Measurements from ENCODE around the gene MRPS27.

Gene MRPS27

DNA sequence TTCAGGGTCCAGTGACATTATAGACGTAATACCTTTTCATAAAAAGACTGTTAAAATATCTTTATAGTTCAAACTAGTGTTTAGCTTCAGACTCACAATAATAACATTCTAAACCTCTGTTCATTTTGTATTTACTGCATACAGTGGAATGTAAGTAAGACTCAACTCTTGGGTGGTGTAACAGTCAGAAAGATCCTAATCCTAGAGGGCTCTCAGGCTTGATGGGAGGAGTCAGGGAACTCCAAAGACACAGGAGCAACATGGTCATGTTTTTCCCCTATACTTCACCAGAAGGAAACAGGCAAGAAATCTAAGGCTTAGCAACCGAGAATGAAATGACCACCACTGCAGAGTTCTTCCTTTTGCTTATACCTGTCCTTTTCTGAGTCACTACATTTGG is 82.6 kb downstream of the MRPS27 start:
- no peak for DNase-seq (ENCODE audit: low read depth)
- no peak overlapping the region for H3K4me3 ChIP-seq (ENCODE audit: low read length)
- TF ChIP-seq, protein P1, sequence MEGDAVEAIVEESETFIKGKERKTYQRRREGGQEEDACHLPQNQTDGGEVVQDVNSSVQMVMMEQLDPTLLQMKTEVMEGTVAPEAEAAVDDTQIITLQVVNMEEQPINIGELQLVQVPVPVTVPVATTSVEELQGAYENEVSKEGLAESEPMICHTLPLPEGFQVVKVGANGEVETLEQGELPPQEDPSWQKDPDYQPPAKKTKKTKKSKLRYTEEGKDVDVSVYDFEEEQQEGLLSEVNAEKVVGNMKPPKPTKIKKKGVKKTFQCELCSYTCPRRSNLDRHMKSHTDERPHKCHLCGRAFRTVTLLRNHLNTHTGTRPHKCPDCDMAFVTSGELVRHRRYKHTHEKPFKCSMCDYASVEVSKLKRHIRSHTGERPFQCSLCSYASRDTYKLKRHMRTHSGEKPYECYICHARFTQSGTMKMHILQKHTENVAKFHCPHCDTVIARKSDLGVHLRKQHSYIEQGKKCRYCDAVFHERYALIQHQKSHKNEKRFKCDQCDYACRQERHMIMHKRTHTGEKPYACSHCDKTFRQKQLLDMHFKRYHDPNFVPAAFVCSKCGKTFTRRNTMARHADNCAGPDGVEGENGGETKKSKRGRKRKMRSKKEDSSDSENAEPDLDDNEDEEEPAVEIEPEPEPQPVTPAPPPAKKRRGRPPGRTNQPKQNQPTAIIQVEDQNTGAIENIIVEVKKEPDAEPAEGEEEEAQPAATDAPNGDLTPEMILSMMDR (conservative IDR thresholded peaks at IDR 0.05; ENCODE audit: low read depth, low read length) = no peak

GRCh38 chr5:72235725-72236124 is 84.3 kb downstream of the MRPS27 start:
- no peak overlapping the region for H3K4me3 ChIP-seq (ENCODE audit: low read length)
- TF ChIP-seq, protein P1 (conservative IDR thresholded peaks at IDR 0.05; ENCODE audit: low read depth, low read length) = no peak
- DNase-seq (ENCODE audit: low read depth) = no peak

DNA sequence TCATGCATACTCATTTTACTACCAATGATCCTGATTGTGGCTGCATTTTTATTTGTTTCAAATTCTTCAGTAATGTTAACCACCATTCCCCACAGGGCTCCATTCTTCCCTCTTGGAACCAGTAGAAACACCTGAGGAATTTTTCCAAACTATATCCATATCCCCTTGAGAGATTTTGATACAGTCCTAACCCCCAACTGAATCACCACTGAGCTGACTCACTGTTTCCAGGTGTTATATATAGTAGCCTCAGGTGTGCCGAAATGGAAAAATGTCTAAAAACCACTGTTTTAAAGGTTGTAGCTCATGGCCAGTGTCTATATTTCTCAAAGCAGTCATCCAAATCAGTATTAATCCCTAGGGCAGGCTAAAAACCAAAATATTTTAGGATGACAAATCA is 85.2 kb downstream of the MRPS27 start:
- no peak overlapping the region for H3K4me3 ChIP-seq (ENCODE audit: low read length)
- DNase-seq (ENCODE audit: low read depth) = no peak
- TF ChIP-seq, protein P1 (conservative IDR thresholded peaks at IDR 0.05; ENCODE audit: low read depth, low read length) = no peak

DNA sequence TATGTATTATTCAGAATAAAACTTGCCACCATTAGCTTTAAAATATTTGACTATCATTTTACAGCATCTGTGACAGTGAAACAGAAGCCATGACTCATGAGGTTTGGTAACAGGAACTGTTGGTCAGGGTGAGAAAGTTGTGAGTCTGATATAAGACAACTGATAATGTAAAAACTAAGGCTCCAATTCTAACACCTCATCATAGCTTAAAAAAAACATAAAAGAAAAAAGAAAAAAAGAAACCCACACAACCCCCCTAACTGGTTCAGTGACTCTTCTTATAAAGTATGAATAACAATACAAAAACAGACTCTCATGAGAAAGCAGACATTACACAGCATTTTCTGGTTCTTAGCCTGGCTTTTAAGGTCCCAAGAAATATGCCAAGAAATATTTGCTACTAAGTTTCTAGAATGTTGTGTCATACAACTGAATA is 85.8 kb downstream of the MRPS27 start:
- TF ChIP-seq, protein P1 (conservative IDR thresholded peaks at IDR 0.05; ENCODE audit: low read depth, low read length) = no peak

GRCh38 chr5:72233835-72234234 is 86.2 kb downstream of the MRPS27 start:
- no peak overlapping the region for H3K4me3 ChIP-seq (ENCODE audit: low read length)
- no peak for DNase-seq (ENCODE audit: low read depth)
- TF ChIP-seq, protein P1 (conservative IDR thresholded peaks at IDR 0.05; ENCODE audit: low read depth, low read length) = no peak

More for the DNA sequence above, 85.8 kb downstream of the MRPS27 start:
- no peak overlapping the region for H3K4me3 ChIP-seq (ENCODE audit: low read length)
- no peak for DNase-seq (ENCODE audit: low read depth)

DNA sequence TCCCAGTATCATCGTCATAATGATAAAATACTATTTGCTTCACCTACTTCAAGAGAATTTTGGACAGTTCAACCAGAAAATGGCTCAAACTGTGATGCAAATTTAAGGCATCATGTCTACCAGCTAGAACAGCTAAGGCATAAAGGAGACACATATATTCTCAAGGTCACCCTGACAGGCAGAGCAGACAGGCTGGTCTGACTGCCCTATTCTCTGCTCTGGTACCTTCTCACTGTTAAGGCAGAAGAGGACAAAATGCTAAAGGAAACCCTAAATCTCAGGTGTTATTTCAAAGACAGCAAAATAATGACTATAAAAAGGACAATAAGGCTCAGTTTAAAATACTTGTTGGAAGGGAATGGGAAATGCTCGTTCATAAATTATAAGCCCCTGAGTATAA is 87.2 kb downstream of the MRPS27 start:
- no peak for DNase-seq (ENCODE audit: low read depth)
- TF ChIP-seq, protein P1 (conservative IDR thresholded peaks at IDR 0.05; ENCODE audit: low read depth, low read length) = no peak
- H3K4me3 ChIP-seq (ENCODE audit: low read length) = no peak overlapping the region

- no peak overlapping the region for H3K4me3 ChIP-seq (ENCODE audit: low read length)
- no peak for DNase-seq (ENCODE audit: low read depth)
- TF ChIP-seq, protein P1 (conservative IDR thresholded peaks at IDR 0.05; ENCODE audit: low read depth, low read length) = no peak
Measured at GRCh38 chr5:72231991-72232703, 87.9 kb downstream of the MRPS27 start.
